Measurements from ENCODE around the gene DNM3.

DNA sequence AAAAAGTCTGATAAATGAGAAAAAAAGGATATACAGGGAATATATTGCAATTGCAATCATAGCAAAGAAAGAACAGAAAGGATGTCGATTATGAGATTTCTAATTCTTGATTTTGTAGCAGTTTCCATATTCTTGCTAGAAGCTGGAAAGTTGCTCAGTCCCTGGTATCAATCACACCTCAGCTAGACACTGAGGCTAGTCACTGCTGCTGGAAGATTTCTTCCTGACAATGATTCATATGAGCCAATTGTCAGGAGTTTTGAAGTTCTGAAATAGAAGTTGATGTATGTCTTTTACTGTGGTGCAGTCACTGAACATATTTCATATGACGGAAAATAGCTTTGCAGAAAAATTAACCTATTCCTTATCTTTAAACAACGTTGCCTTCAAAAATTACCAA, 370.8 kb downstream of the DNM3 start:
- TF ChIP-seq, protein P1, sequence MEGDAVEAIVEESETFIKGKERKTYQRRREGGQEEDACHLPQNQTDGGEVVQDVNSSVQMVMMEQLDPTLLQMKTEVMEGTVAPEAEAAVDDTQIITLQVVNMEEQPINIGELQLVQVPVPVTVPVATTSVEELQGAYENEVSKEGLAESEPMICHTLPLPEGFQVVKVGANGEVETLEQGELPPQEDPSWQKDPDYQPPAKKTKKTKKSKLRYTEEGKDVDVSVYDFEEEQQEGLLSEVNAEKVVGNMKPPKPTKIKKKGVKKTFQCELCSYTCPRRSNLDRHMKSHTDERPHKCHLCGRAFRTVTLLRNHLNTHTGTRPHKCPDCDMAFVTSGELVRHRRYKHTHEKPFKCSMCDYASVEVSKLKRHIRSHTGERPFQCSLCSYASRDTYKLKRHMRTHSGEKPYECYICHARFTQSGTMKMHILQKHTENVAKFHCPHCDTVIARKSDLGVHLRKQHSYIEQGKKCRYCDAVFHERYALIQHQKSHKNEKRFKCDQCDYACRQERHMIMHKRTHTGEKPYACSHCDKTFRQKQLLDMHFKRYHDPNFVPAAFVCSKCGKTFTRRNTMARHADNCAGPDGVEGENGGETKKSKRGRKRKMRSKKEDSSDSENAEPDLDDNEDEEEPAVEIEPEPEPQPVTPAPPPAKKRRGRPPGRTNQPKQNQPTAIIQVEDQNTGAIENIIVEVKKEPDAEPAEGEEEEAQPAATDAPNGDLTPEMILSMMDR (IDR thresholded peaks at IDR 0.05), result no peak
- no peak for TF ChIP-seq EP300 (IDR thresholded peaks at IDR 0.05; ENCODE audit: borderline replicate concordance in 1 of 2, low read depth in 1 of 2, low read length in 1 of 2)
- no peak for TF ChIP-seq YY1 (IDR thresholded peaks at IDR 0.05; ENCODE audit: low read depth)
- TF ChIP-seq, protein P2, sequence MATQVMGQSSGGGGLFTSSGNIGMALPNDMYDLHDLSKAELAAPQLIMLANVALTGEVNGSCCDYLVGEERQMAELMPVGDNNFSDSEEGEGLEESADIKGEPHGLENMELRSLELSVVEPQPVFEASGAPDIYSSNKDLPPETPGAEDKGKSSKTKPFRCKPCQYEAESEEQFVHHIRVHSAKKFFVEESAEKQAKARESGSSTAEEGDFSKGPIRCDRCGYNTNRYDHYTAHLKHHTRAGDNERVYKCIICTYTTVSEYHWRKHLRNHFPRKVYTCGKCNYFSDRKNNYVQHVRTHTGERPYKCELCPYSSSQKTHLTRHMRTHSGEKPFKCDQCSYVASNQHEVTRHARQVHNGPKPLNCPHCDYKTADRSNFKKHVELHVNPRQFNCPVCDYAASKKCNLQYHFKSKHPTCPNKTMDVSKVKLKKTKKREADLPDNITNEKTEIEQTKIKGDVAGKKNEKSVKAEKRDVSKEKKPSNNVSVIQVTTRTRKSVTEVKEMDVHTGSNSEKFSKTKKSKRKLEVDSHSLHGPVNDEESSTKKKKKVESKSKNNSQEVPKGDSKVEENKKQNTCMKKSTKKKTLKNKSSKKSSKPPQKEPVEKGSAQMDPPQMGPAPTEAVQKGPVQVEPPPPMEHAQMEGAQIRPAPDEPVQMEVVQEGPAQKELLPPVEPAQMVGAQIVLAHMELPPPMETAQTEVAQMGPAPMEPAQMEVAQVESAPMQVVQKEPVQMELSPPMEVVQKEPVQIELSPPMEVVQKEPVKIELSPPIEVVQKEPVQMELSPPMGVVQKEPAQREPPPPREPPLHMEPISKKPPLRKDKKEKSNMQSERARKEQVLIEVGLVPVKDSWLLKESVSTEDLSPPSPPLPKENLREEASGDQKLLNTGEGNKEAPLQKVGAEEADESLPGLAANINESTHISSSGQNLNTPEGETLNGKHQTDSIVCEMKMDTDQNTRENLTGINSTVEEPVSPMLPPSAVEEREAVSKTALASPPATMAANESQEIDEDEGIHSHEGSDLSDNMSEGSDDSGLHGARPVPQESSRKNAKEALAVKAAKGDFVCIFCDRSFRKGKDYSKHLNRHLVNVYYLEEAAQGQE (IDR thresholded peaks at IDR 0.05; ENCODE audit: low read depth, low read length), result no peak
- TF ChIP-seq, protein P3, sequence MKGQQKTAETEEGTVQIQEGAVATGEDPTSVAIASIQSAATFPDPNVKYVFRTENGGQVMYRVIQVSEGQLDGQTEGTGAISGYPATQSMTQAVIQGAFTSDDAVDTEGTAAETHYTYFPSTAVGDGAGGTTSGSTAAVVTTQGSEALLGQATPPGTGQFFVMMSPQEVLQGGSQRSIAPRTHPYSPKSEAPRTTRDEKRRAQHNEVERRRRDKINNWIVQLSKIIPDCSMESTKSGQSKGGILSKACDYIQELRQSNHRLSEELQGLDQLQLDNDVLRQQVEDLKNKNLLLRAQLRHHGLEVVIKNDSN (IDR thresholded peaks at IDR 0.05; ENCODE audit: borderline replicate concordance, low read depth), result no peak
- no peak for TF ChIP-seq TAF1 (IDR thresholded peaks at IDR 0.05; ENCODE audit: borderline replicate concordance, low read depth, low read length)
- TF ChIP-seq RFX5 (IDR thresholded peaks at IDR 0.05; ENCODE audit: low read length), result no peak
- TF ChIP-seq SMC3 (IDR thresholded peaks at IDR 0.05; ENCODE audit: low read depth, low read length), result no peak
- no peak for TF ChIP-seq CHD2 (IDR thresholded peaks at IDR 0.05; ENCODE audit: low read length, partially characterized antibody)
